ENCODE measurements around the gene TOM1L1.

DNA sequence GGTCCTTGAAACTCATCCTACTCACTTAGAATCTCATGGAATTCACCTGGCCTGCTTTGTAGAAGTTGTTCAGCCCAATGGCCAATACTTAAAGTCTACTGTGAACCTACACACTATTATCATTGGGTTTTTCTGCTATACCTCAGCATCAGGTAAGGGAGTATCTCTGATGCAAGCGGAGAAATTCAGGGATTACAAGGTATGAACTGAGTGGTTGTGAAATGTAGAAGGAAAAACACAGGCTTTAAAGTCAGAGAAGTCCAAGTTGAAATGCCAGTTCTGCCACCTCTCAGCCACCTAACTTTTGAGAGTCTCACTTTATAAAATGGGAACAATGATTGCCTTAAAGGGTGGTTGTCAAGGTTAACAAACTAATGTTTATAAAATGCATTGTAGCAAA, 36.8 kb downstream of the TOM1L1 start:
- TF ChIP-seq, protein P1, sequence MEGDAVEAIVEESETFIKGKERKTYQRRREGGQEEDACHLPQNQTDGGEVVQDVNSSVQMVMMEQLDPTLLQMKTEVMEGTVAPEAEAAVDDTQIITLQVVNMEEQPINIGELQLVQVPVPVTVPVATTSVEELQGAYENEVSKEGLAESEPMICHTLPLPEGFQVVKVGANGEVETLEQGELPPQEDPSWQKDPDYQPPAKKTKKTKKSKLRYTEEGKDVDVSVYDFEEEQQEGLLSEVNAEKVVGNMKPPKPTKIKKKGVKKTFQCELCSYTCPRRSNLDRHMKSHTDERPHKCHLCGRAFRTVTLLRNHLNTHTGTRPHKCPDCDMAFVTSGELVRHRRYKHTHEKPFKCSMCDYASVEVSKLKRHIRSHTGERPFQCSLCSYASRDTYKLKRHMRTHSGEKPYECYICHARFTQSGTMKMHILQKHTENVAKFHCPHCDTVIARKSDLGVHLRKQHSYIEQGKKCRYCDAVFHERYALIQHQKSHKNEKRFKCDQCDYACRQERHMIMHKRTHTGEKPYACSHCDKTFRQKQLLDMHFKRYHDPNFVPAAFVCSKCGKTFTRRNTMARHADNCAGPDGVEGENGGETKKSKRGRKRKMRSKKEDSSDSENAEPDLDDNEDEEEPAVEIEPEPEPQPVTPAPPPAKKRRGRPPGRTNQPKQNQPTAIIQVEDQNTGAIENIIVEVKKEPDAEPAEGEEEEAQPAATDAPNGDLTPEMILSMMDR (IDR thresholded peaks at IDR 0.05; ENCODE audit: low read depth, low read length, poor library complexity, severe bottlenecking): no peak
- TF ChIP-seq EZH2phosphoT487 (IDR thresholded peaks at IDR 0.05; ENCODE audit: borderline replicate concordance, low read length): no peak

Measured in DOHH2 (cell line).